Dendritic cell treated with granulocyte-macrophage colony-stimulating factor and Interleukin-4, amounts not matched to agents 40 ng/mL and 50 ng/mL, for 4 days (primary cell): Measurements from ENCODE around the gene DIRAS3.
"Not testable (repeated sequence)": the region's sequence is repeated elsewhere in the genome, so short reads cannot be mapped to it uniquely, and the experiment has no call there.

Experiments used
- H3K27ac Mint-ChIP-seq: one replicate; pipeline ENCODE4 v1.8.0; 2022; ENCODE audit warnings: mild to moderate bottlenecking, mixed read lengths
- H3K27me3 Mint-ChIP-seq: one replicate; pipeline ENCODE4 v1.8.0; 2022; ENCODE audit warnings: mild to moderate bottlenecking, mixed read lengths
- H3K36me3 Mint-ChIP-seq: one replicate; pipeline ENCODE4 v1.8.0; 2022; ENCODE audit warnings: low read depth, mixed read lengths
- H3K4me1 Mint-ChIP-seq: one replicate; pipeline ENCODE4 v1.8.0; 2022; ENCODE audit warnings: low read depth, mixed read lengths
- H3K4me3 Mint-ChIP-seq: one replicate; pipeline ENCODE4 v1.8.0; 2022; ENCODE audit warnings: mild to moderate bottlenecking, moderate library complexity, mixed read lengths
- H3K9me3 Mint-ChIP-seq: one replicate; pipeline ENCODE4 v1.8.0; 2022; ENCODE audit warnings: mixed read lengths
- intact Hi-C: fragments of 100-400 bp; cut with micrococcal nuclease; formaldehyde crosslinking; loops from one replicate; pipeline ENCODE4 v1.15.0; 2022

The DIRAS3 gene

GRCh38 chr1:68049941-68050878 is at the start of gene DIRAS3:
Gene DIRAS3 (minus strand): TSS chr1:68050627. CDS start chr1:68047297, 3,330 bp downstream.
- H3K4me3 Mint-ChIP-seq = peak within 1 kb of the TSS; percentile 60
- no peaks in the 10 kb centered on the region for H3K9me3 Mint-ChIP-seq
- H3K4me1 Mint-ChIP-seq = peaks cover 10% of the 10 kb centered on the region
- H3K27ac Mint-ChIP-seq = no peak within 1 kb of the TSS
- H3K27me3 Mint-ChIP-seq = peaks cover 36% of the 10 kb centered on the region
- intact Hi-C loops = no loop called here
- no peaks in the 10 kb centered on the region for H3K36me3 Mint-ChIP-seq

GRCh38 chr1:68093737-68094136 is 43.3 kb upstream of the DIRAS3 start:
- H3K9me3 Mint-ChIP-seq = no peaks in the 10 kb centered on the region
- H3K27me3 Mint-ChIP-seq = peaks cover 4% of the 10 kb centered on the region

GRCh38 chr1:68087184-68087583 is 36.8 kb upstream of the DIRAS3 start:
- H3K4me1 Mint-ChIP-seq = no peaks in the 10 kb centered on the region
- peaks cover 1% of the 10 kb centered on the region for H3K27me3 Mint-ChIP-seq
- H3K9me3 Mint-ChIP-seq = no peaks in the 10 kb centered on the region
- no peak overlapping the region for H3K27ac Mint-ChIP-seq
- H3K4me3 Mint-ChIP-seq = no peak overlapping the region
- intact Hi-C loops = no loop called here
- H3K36me3 Mint-ChIP-seq = no peaks in the 10 kb centered on the region

More at GRCh38 chr1:68093737-68094136, 43.3 kb upstream of the DIRAS3 start:
- H3K4me1 Mint-ChIP-seq = no peaks in the 10 kb centered on the region
- intact Hi-C loops = no loop called here
- no peaks in the 10 kb centered on the region for H3K36me3 Mint-ChIP-seq
- H3K4me3 Mint-ChIP-seq = no peak overlapping the region
- H3K27ac Mint-ChIP-seq = no peak overlapping the region

- Mint-ChIP-seq H3K36me3 (no peaks in the 10 kb centered on the region), H3K27ac (no peak overlapping the region), H3K27me3 (no peaks in the 10 kb centered on the region), H3K9me3 (no peaks in the 10 kb centered on the region), H3K4me3 (no peak overlapping the region), H3K4me1 (no peaks in the 10 kb centered on the region)
- intact Hi-C loops = no loop called here
These were observed 35.3 kb upstream of the DIRAS3 start for GRCh38 chr1:68085752-68086151.

GRCh38 chr1:68083686-68084085 is 33.3 kb upstream of the DIRAS3 start:
- H3K27me3 Mint-ChIP-seq = no peaks in the 10 kb centered on the region
- H3K27ac Mint-ChIP-seq = no peak overlapping the region

GRCh38 chr1:68081775-68082283 is 31.4 kb upstream of the DIRAS3 start:
- H3K27me3 Mint-ChIP-seq = no peaks in the 10 kb centered on the region
- H3K27ac Mint-ChIP-seq = no peak overlapping the region
- intact Hi-C loops = no loop called here
- no peak overlapping the region for H3K4me3 Mint-ChIP-seq
- no peaks in the 10 kb centered on the region for H3K9me3 Mint-ChIP-seq
- H3K36me3 Mint-ChIP-seq = no peaks in the 10 kb centered on the region
- H3K4me1 Mint-ChIP-seq = no peaks in the 10 kb centered on the region

More at GRCh38 chr1:68083686-68084085, 33.3 kb upstream of the DIRAS3 start:
- Mint-ChIP-seq H3K9me3 (no peaks in the 10 kb centered on the region), H3K4me1 (no peaks in the 10 kb centered on the region), H3K36me3 (no peaks in the 10 kb centered on the region), H3K4me3 (no peak overlapping the region)
- intact Hi-C loops = no loop called here

GRCh38 chr1:68078647-68079046 is 28.2 kb upstream of the DIRAS3 start:
- H3K4me1 Mint-ChIP-seq = no peaks in the 10 kb centered on the region
- H3K9me3 Mint-ChIP-seq = no peaks in the 10 kb centered on the region
- no peaks in the 10 kb centered on the region for H3K36me3 Mint-ChIP-seq
- no peak overlapping the region for H3K27ac Mint-ChIP-seq
- H3K27me3 Mint-ChIP-seq = peaks cover 1% of the 10 kb centered on the region
- intact Hi-C loops = loop anchor here (10.0 kb wide), 1 partner anchor 64 kb away; no protein-coding TSS in a partner anchor
- H3K4me3 Mint-ChIP-seq = no peak overlapping the region

GRCh38 chr1:68074472-68074871 is 24.0 kb upstream of the DIRAS3 start:
- Mint-ChIP-seq H3K36me3 (no peaks in the 10 kb centered on the region), H3K4me1 (no peaks in the 10 kb centered on the region), H3K27ac (no peak overlapping the region), H3K27me3 (peaks cover 3% of the 10 kb centered on the region), H3K4me3 (no peak overlapping the region), H3K9me3 (no peaks in the 10 kb centered on the region)
- intact Hi-C loops = loop anchor here (10.0 kb wide), 1 partner anchor 60 kb away; no protein-coding TSS in a partner anchor

GRCh38 chr1:68065766-68066165 is 15.3 kb upstream of the DIRAS3 start:
- no peak overlapping the region for H3K27ac Mint-ChIP-seq
- no peaks in the 10 kb centered on the region for H3K4me1 Mint-ChIP-seq
- H3K4me3 Mint-ChIP-seq = no peak overlapping the region
- no peaks in the 10 kb centered on the region for H3K9me3 Mint-ChIP-seq
- H3K36me3 Mint-ChIP-seq = no peaks in the 10 kb centered on the region
- peaks cover 2% of the 10 kb centered on the region for H3K27me3 Mint-ChIP-seq
- intact Hi-C loops = no loop called here

- H3K36me3 Mint-ChIP-seq, H3K27ac Mint-ChIP-seq, H3K9me3 Mint-ChIP-seq, H3K27me3 Mint-ChIP-seq, H3K4me1 Mint-ChIP-seq, H3K4me3 Mint-ChIP-seq, intact Hi-C loops: not testable (repeated sequence)
These were observed 7.6 kb upstream of the DIRAS3 start for GRCh38 chr1:68058053-68058452.

- no peak overlapping the region for H3K27ac Mint-ChIP-seq
- H3K4me1 Mint-ChIP-seq = no peaks in the 10 kb centered on the region
- H3K4me3 Mint-ChIP-seq = no peak overlapping the region
- H3K27me3 Mint-ChIP-seq = no peaks in the 10 kb centered on the region
- H3K9me3 Mint-ChIP-seq = no peaks in the 10 kb centered on the region
- H3K36me3 Mint-ChIP-seq = no peaks in the 10 kb centered on the region
- intact Hi-C loops = no loop called here
These were observed 7.1 kb upstream of the DIRAS3 start for GRCh38 chr1:68057564-68057963.

- Mint-ChIP-seq H3K36me3 (no peaks in the 10 kb centered on the region), H3K9me3 (no peaks in the 10 kb centered on the region), H3K4me1 (no peaks in the 10 kb centered on the region), H3K27ac (no peak overlapping the region), H3K27me3 (peaks cover under 1% of the 10 kb centered on the region), H3K4me3 (no peak overlapping the region)
- intact Hi-C loops = no loop called here
These were observed 6.6 kb upstream of the DIRAS3 start for GRCh38 chr1:68057050-68057449.

GRCh38 chr1:68051475-68051874 is 1.0 kb upstream of the DIRAS3 start:
- Mint-ChIP-seq H3K4me1 (peaks cover 10% of the 10 kb centered on the region), H3K27me3 (peaks cover 36% of the 10 kb centered on the region), H3K27ac (no peak overlapping the region), H3K9me3 (no peaks in the 10 kb centered on the region), H3K4me3 (no peak overlapping the region), H3K36me3 (no peaks in the 10 kb centered on the region)
- intact Hi-C loops = no loop called here

GRCh38 chr1:68047659-68048026 is 2.8 kb downstream of the DIRAS3 start:
- no peak overlapping the region for H3K27ac Mint-ChIP-seq
- H3K4me3 Mint-ChIP-seq = no peak overlapping the region

More at GRCh38 chr1:68047659-68048026, 2.8 kb downstream of the DIRAS3 start:
- intact Hi-C loops = no loop called here
- H3K27me3 Mint-ChIP-seq = peaks cover 36% of the 10 kb centered on the region
- no peaks in the 10 kb centered on the region for H3K9me3 Mint-ChIP-seq
- H3K36me3 Mint-ChIP-seq = no peaks in the 10 kb centered on the region
- peaks cover 10% of the 10 kb centered on the region for H3K4me1 Mint-ChIP-seq
